WI38 (cell line): ENCODE data around the gene ECE2.
A peak's percentile ranks its signal among the peaks of the same experiment; 100 is the strongest.

Experiments
- H3K4me3 ChIP-seq: 2 replicates; pipeline ENCODE4 v1.5.1; 2011; ENCODE audit warnings: low read depth, mild to moderate bottlenecking, control low read depth, low read length
- CTCF ChIP-seq: IDR thresholded peaks from 2 replicates; pipeline ENCODE4 v1.5.1; 2012; ENCODE audit warnings: low read depth, mild to moderate bottlenecking, control low read depth, low read length

The ECE2 gene

DNA sequence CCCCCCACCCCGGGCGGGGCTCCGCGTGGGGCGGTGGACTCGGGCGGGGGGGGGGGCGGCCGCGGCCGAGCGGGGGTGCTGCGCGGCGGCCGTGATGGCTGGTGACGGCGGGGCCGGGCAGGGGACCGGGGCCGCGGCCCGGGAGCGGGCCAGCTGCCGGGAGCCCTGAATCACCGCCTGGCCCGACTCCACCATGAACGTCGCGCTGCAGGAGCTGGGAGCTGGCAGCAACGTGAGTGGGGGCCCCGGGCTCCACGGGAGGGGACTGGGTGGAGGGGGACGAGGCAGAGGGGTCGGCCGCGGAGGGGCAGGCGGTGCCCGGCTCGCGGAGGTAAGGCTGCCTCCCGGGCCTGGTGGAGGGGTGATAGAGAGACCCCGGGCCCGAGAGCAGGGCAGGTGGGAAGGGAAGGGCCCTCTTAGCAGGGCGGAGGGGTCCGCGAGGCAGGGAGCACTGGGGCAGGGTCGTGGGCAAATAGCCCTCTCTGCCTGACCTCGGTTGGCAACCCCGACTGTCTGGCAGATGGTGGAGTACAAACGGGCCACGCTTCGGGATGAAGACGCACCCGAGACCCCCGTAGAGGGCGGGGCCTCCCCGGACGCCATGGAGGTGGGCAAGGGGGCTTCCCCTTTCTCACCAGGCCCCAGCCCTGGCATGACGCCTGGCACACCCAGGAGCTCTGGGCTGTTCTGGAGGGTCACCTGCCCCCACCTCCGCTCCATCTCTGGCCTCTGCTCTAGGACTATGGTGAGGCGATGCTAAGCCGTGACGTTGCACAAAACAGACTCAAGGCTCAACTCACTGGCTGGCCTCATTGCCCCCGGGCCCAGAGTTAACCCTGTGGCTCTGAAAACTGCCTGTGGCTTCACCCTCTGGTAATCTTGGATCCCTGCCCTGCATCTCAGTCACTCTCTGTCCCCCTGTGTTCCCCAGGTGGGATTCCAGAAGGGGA lies at the start of gene ECE2:
ECE2 (plus strand) TSS at position 62 of the 950 bp plus-strand sequence; CDS start at position 194, 132 bp downstream.
- no peak for TF ChIP-seq CTCF
- no peak within 1 kb of the TSS for H3K4me3 ChIP-seq

- peak; percentile 83 for TF ChIP-seq CTCF
- H3K4me3 ChIP-seq = no peak overlapping the region
These were observed 48.3 kb upstream of the ECE2 start for GRCh38 chr3:184227481-184227935.

GRCh38 chr3:184228376-184229137 lies 47.3 kb upstream of the ECE2 start:
- TF ChIP-seq CTCF = no peak
- H3K4me3 ChIP-seq = no peak overlapping the region

GRCh38 chr3:184229394-184230080 lies 46.3 kb upstream of the ECE2 start, which contains the start of gene VWA5B2:
VWA5B2 (plus strand) TSS chr3:184229585; CDS start chr3:184230529, 944 bp downstream.
- 0 out of 2 replicates have a peak, but pooled peaks have one; percentile 5 for TF ChIP-seq CTCF
- H3K4me3 ChIP-seq = peak within 1 kb of the TSS; percentile 39

DNA sequence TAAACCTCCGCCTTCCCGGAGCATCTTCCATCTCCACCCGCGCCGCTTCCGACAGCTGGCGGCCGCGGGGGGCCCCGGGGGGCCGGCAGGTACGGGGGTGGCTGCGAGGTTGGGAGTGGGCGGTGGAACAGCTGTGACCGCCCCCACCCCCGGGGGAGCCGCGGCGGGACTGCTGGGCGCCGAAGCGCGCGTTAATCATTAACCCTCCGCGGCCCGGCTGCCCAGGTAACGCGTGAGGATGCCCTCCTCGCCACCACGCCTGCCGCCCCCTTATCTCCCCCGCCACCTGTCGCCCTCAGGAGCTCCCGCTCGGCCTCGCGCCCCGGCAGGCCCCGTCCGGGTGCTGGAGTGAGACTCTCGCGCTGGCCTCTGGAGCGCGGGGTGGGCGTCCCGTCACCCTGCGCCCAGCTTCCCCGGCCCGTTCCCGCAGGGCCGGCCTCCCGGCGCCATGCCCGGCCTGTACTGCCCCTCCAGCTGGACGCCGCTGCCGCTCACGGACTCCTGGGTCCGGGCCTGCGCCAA lies 45.7 kb upstream of the ECE2 start:
- H3K4me3 ChIP-seq = no peak overlapping the region
- TF ChIP-seq CTCF = no peak

DNA sequence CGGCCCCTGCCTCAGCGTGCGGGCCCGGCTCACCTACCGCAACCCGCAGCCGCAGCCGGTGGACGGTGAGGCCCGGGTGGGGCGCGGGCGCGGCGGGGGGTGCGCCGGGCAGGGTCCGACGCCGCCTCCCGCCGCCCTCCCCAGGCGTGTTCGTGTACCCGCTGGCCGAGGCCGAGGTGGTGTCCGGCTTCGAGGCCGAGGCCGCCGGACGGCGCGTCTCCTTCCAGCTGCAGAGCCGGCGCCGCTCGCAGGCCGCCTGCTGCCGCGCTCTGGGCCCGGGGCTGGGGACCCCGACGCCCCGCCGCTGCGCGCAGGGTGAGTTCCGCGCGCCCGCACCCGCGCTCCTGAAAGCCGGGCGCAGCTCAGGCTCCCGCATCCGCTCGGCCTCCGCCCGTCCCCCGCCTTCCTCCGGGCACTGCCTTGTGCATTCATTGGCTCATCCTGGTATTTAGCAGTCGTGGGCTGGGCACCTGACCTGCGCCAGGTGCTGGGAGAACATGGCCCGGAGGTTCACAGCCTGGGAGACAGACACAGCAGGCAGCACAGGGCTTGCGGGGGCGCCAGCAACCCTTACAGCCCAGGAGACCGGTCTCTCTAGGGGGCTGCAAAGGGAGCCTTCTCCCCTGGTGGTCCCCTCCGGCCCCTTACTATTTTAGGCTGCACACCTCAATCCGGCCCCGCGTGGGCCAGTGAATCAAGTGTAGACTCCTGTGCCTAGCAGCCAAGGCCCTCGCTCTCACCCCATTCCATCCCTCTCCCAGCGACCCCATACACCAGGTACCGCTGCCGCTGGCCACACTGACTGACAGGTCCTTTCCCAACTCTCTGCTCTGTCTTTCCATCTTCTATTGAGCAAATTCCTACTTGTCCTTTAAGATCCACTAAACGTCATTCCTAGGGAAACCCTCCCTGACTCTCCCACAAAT lies 45.0 kb upstream of the ECE2 start:
- H3K4me3 ChIP-seq = no peak overlapping the region

More for the DNA sequence above, 45.0 kb upstream of the ECE2 start:
- no peak for TF ChIP-seq CTCF
